GM10266 (cell line): Measurements from ENCODE around the gene TRRAP.

Experiments used
- DNase-seq: peaks from one replicate; pipeline ENCODE4 v3.0.0; 2012; ENCODE audit errors: extremely low spot score
- CTCF ChIP-seq: IDR thresholded peaks from 2 replicates; pipeline ENCODE4 v1.5.1; 2012; ENCODE audit warnings: mild to moderate bottlenecking, low read depth; ENCODE audit not compliant: control insufficient read depth, insufficient read depth; ENCODE audit errors: missing control alignments

TRRAP gene

DNA sequence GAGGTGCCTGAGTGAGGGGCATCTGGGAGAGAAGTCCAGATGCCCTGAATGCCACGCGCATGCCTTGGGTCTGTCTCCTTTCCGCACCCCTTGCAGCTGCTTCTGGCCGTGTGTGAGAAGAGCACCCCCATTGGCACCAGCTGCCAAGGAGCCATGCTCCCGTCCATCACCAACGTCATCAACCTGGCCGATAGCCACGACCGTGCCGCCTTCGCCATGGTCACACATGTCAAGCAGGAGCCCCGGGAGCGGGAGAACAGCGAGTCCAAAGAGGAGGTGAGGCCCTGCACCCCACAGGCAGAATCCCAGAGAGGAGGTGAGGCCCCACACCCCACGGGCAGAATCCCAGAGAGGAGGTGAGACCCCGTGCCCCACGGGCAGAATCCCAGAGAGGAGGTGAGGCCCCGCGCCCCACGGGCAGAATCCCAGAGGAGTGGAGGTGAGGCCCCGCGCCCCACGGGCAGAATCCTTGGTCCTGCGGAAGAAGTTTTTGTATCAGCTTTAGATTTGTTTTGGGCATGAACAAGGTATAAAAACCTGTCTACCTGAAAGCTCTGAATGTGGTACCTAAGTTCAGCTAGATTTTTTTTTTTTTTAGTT, 91.8 kb downstream of the TRRAP start:
- TF ChIP-seq CTCF, result no peak
- DNase-seq, result no peak

DNA sequence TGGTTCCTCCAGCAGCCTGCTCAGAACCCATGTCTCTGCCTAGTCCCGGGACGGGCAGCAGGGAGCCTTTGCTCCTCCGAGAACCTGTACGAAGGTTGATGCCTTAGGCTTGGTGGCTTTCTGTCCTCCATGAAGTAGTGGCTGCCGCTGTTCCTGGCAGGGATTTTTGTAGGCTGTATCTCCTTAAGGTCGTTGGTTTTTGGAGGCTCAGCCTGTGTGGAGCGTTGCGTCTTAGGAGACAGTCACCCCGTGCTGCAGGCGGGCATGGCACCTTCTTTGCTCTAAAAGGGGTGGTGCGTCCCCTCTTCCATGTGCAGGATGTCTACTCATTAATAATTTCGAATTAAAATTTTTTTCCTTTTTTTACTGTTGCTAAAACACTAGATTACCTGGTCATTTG, 92.5 kb downstream of the TRRAP start:
- no peak for TF ChIP-seq CTCF
- DNase-seq, result no peak

DNA sequence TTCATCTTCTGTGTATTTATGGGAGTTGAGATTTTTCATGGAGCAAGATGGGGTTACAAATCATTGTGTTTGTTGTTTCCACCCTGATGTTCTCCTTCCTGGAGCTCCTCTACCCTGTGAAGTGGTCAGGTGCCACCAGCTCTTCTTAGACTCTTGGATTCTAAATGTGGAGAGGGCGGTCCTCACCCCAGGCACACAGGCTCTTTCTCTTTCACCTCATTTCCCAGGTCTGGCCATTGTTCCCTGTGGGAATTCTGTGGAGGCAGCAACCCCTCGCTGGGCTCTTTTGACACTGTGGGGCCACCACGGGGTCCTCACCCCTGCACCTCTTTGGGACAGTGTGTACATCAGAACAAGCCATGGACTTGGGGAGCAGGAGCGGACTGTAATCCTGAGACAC, 95.9 kb downstream of the TRRAP start:
- no peak for DNase-seq
- TF ChIP-seq CTCF, result no peak

GRCh38 chr7:98974906-98975816, 96.8 kb downstream of the TRRAP start:
- DNase-seq, result no peak
- no peak for TF ChIP-seq CTCF

DNA sequence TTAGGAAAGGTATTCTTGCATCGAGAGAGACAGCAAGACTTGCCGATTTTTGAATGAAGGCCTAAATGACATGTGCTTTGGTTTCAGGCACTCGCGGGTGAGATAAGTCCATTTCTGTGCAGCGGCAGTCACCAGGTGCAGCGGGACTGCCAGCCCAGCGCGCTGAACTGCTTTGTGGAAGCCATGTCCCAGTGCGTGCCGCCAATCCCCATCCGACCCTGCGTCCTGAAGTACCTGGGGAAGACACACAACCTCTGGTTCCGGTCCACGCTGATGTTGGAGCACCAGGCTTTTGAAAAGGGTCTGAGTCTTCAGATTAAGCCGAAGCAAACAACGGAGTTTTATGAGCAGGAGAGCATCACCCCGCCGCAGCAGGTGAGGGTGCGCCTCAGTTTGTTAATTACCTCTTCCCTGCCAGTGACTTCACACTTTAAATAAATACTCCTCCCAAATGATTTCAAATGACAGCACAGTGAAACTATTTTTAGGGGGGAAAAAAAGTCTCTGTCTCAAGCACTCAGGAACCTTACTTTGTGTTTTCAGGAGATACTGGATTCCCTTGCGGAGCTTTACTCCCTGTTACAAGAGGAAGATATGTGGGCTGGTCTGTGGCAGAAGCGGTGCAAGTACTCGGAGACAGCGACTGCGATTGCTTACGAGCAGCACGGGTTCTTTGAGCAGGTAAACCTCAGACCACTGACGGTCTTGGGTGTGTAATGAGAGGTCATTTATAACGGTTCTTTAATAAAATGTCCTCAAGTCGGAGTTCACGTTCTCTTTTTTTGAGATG, 98.3 kb downstream of the TRRAP start:
- DNase-seq, result no peak
- no peak for TF ChIP-seq CTCF

GRCh38 chr7:98978672-98979071, 100.3 kb downstream of the TRRAP start:
- DNase-seq, result no peak
- TF ChIP-seq CTCF, result no peak
